Stomach (tissue), 4 donors: Measurements from ENCODE around the gene MYO10.

ENCODE experiments used
- EP300 ChIP-seq: sonication (generic); formaldehyde crosslinking; IDR thresholded peaks from one replicate; pipeline ENCODE4 v1.6.1; 2017; ENCODE audit warnings: antibody characterized with exemption
- POLR2A ChIP-seq, 4 donors: fragments of 450-650 bp; IDR thresholded peaks; one replicate each; pipeline ENCODE4 v1.6.1; 2016; ENCODE audit warnings: antibody characterized with exemption in 4 of 4, control low read depth in 2 of 4, mild to moderate bottlenecking in 1 of 4, moderate library complexity in 1 of 4
- TF ChIP-seq, protein P1 (sequence below), 7 experiments: fragments of 450-650 bp in 4 of 7; fragments of 200-600 bp in 3 of 7; sonication (generic) in 3 of 7; IDR thresholded peaks; one replicate each; pipeline ENCODE4 v1.5.1; 2016 to 2019; ENCODE audit warnings: antibody characterized with exemption in 7 of 7, control low read depth in 2 of 7, mild to moderate bottlenecking in 1 of 7

- TF ChIP-seq EP300 (no peak), POLR2A (IDR thresholded peaks at IDR 0.05) (no peak)
- TF ChIP-seq, protein P1, sequence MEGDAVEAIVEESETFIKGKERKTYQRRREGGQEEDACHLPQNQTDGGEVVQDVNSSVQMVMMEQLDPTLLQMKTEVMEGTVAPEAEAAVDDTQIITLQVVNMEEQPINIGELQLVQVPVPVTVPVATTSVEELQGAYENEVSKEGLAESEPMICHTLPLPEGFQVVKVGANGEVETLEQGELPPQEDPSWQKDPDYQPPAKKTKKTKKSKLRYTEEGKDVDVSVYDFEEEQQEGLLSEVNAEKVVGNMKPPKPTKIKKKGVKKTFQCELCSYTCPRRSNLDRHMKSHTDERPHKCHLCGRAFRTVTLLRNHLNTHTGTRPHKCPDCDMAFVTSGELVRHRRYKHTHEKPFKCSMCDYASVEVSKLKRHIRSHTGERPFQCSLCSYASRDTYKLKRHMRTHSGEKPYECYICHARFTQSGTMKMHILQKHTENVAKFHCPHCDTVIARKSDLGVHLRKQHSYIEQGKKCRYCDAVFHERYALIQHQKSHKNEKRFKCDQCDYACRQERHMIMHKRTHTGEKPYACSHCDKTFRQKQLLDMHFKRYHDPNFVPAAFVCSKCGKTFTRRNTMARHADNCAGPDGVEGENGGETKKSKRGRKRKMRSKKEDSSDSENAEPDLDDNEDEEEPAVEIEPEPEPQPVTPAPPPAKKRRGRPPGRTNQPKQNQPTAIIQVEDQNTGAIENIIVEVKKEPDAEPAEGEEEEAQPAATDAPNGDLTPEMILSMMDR (IDR thresholded peaks at IDR 0.05), result no peak
These were observed 120.7 kb downstream of the MYO10 start for GRCh38 chr5:16815432-16815831.
